Measurements from ENCODE around the gene SKI. TPM values are rescaled to one million over a fixed set of nuclear protein-coding genes. Genes with fewer than 3 reads are reported as not detected.
A peak's percentile ranks its signal among the peaks of the same experiment; 100 is the strongest.
"Not testable (repeated sequence)": the region's sequence is repeated elsewhere in the genome, so short reads cannot be mapped to it uniquely, and the experiment has no call there.

Gene SKI
- polyA plus RNA-seq, 10 donors, result 47.4 to 74.3 (median 60.5) TPM

- DNase-seq, result peak in 2 of 3 donors; percentile 55 to 79
These were observed 29.1 kb downstream of the SKI start for GRCh38 chr1:2257245-2257627.

DNA sequence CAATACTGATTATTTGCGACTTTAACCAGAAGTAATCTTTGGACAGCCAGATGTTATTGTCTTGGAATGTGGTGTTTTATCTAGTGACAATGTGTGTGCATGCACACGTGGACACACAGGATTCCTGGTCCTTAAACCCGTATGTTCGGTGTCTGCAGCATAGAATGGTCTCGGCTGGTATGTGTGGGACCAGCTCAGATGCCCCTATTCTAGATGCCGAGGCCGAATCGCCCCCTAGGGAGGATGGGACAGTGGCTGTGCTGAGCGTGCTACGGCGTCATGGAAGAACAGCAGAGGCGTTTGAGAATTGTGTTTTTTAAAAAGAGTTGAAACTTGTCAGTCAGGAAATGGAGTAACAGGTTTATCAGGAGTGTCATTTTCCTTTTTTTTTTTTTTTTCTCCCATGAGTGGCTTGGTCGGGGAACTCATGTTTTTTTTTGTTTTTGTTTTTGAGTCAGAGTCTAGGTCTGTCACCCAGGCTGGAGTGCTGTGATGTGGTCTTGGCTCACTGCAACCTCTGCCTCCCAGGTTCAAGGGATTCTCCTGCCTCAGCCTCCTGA, 30.1 kb downstream of the SKI start:
- no peak for DNase-seq

DNA sequence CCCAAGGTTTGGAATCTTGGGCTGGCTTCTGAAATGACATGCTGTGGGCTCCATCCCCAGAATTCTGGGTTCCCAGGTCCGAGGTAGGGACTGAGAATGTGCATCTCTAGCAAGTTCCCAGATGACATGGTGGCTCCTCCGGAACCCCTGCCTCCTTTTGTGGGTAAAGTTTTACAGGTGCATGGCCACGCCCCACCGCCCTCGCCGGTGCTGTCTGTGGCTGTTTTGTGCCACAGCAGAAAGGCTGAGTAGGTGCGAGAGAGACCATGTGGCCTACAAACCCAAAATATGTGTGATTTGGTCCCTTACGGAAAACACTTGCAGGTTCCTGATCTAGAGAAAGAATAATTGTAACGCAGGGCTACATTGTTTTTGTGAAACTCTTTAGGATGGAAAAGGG, 30.9 kb downstream of the SKI start:
- no peak for DNase-seq

- DNase-seq, result no peak
These were observed 31.7 kb downstream of the SKI start for GRCh38 chr1:2259668-2260402.

DNA sequence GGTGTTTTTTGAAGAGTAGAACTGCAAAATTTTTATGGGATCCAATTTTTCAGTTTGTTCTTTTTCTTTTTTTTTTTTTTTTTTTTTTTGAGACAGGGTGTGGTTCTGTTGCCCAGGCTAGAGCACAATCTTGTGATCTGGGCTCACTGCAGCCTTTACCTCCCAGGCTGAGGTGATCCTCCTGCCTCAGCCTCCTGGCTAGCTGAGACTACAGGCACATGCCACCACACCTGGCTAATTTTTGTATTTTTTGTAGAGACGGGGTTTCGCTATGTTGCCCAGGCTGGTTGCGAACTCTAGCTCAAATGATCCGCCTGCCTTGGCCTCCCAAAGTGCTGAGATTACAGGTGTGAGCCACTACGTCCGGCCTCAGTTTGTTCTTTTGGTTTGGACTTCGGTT, 32.4 kb downstream of the SKI start:
- not testable (repeated sequence) for DNase-seq

DNA sequence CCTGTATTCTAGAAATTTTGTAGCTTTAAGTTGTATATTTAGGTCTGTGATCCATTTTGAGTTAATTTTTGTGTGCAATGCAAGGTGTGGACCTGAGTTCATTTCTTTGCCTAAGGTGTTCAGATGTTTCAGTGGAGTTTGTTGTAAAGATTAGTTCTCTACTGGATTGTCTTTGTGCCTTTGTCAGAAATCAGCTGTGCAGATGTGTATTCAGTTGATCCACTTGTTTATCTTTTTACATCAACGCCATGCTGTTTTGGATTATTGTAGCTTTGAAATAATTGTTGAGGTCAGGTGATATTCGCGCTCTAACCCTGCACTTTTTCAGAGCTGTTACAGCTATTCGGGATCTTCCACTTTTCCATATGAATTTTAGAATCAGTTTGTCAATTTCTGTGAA, 32.8 kb downstream of the SKI start:
- DNase-seq, result no peak

DNA sequence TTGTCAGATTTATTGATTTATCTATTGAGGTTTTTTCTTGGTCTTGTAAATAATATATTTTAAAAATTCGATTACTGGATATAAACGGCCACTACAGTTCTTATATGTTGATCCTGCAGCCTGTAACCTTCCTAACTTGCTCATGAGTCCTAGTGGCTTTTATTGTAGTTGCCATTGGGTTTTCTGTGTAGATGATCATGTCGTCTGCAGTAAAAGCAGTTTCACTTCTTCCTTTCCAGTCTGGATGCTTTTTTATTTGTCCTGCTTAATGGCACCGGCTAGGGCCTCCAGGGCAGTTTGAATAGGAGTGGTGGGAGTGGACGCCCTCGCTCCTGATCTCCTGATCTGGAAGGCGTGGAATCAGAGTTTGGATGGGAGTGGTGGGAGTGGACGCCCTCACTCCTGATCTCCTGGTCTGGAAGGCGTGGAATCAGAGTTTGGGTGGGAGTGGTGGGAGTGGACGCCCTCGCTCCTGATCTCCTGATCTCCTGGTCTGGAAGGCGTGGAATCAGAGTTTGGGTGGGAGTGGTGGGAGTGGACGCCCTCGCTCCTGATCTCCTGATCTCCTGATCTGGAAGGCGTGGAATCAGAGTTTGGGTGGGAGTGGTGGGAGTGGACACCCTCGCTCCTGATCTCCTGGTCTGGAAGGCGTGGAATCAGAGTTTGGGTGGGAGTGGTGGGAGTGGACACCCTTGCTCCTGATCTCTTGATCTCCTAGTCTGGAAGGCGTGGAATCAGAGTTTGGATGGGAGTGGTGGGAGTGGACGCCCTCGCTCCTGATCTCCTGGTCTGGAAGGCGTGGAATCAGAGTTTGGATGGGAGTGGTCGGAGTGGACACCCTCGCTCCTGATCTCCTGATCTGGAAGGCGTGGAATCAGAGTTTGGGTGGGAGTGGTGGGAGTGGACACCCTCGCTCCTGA, 33.6 kb downstream of the SKI start:
- DNase-seq, result not testable (repeated sequence)

GRCh38 chr1:2266301-2266975, 38.3 kb downstream of the SKI start:
- no peak for DNase-seq

GRCh38 chr1:2267051-2267830, 39.1 kb downstream of the SKI start:
- no peak for DNase-seq

GRCh38 chr1:2267862-2268261, 39.7 kb downstream of the SKI start:
- no peak for DNase-seq

GRCh38 chr1:2268285-2269056, 40.4 kb downstream of the SKI start:
- DNase-seq, result no peak

DNA sequence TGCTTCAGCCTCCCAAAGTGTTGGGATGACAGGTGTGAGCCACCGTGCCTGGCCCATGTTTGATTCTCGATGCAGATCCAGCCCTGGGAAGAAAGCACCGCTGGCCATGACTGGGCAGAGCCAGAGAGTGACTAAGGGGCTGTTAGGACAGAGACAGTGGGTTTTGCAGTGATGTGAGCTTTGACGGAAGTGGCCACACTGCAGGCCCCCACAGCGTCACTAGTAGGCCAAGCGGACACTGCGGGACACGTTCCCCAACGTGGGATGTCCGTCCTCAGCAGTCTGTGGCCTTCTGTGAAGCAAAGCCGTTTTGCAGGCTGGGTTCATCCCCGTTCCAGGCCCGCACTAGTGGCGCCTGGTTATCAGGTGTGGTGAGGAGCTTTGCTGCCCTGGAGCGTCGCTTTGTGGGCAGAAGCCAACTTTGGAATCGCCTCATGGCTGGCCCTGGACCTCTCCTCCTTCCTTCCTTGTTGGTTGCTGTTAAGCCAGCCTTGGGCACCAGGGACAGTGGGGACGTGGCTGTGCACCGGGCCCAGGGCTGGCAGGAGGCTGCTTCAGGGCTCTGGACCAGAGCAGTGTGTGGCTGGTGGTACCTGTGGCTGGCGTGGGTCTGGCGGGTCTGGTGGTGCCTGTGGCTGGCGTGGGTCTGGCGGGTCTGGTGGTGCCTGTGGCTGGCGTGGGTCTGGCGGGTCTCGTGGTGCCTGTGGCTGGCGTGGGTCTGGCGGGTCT, 41.2 kb downstream of the SKI start:
- DNase-seq, result no peak

- DNase-seq, result no peak
These were observed 41.8 kb downstream of the SKI start for GRCh38 chr1:2269922-2270259.

DNA sequence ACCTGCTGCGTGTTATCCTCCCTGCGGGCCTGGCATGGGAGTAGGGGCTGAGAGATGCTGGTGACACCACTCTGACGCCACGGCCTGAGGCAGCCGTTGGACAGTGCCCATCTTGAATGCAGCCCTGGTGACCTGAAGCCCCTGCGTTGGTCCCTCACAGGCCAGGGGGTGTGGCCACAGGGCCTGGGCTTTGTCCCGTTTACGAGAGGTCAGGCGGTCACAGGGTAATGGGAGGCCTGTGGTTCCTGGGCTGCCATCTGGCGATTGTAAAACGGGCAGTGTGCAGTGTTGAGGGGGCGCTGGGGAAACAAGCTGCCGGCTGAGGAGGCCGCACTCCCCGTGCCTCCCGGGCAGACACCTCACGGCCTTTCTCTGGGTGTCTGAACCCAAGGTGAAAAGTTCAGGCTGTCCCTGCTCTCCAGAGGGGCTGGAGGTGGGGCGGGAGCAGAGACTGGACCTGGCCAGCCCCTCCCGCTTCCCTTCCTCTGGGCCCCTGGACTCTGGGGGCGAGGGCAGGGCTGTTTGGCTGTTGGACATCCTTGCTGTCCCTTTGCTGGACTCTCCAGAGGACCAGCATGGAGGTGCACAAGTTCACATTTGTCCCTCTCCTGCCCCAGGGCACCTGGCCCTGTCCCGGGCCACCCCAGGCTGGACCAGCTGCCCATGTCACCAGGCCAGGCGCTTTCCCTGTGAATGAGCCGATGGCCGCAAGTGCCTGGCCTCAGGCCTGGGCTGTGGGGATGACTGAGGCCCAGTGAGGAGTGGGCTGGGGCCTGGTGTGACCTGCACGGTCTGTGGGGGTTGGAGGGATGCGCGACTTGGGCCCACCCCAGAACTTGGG, 42.4 kb downstream of the SKI start:
- DNase-seq, result no peak

GRCh38 chr1:2271211-2271721, 43.1 kb downstream of the SKI start:
- DNase-seq, result no peak

DNA sequence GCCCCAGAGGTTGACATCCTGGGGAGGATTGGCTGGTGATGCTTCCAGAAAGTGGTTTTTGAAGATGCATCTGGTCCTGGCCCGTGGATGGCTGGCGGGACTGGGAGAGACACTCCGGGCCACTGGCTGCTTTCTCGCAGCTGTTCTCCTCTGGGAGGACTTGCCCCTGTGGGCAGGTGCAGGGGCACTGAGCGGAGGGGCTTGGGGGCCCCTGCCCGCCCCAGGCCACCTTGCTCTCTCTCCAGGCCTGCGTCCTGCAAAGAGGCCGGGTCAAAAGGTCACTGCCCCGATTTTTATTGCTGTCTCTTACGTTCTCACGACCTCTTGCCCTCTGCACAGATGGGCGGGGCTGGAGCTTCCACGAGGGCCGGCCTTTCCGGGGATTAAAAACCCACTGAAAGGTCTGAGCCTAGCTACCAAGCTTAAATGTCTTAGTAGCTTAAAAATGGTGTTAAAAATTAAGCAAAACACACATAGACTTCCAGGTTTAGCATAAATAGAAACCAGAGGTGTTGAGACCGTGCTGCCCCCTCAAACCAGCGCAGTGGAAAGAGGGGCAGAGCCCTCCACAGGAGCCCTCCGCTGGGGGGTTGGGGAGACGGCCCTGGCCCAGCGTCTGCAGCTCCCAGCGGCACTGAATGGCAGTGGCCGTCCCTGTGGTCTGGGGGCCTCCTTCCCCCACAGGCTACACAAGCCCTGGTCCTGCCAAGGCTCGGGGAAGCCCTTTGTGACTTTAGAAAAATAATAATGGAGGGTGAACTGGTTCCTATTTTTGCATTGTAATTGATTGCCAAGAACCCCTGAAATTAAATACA, 43.9 kb downstream of the SKI start:
- DNase-seq, result no peak

DNA sequence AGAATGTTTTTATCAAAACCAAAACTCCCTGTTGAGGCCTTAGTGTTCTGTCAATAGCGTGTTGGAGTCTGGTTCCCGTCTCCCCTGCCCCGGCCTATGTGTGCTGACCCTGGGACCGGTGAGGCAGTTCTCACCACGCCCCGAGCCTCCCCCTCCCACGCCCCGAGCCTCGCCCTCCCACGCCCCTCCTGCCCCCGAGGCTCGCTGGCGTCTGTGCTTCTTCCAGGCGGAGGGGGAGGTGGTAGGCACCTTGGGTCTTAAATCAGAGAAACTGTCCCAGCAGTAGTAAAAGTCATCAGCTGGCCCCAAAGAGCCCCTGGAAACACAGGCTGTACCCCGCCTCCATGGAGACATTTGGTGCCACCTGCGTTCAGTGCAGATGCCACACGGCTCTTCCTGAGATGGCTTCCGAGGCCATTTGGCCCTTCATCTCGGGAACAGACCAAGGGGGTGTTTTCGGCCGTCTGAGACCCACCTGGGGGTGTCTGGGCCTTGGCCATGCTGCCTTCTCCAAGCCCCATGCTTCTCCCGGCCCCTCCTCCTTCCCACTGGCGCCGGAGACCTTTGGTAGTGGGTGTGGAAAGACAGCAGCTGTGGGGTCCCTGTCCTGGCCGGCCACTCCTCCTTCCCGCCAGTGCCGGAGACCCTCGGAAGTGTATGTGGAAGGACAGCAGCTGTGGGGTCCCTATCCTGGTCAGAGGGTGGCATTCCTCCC, 44.7 kb downstream of the SKI start:
- no peak for DNase-seq
